MM.1S (cell line): ENCODE measurements around the gene ABHD17B.

Source experiments
- CTCF ChIP-seq: fragments of 300-600 bp; sonication (generic); IDR thresholded peaks from 2 replicates; pipeline ENCODE4 v1.5.1; 2016; ENCODE audit warnings: antibody characterized with exemption, low read length, mixed read lengths
- EZH2 ChIP-seq: fragments of 300-600 bp; sonication (generic); optimal IDR thresholded peaks from 2 replicates; pipeline ENCODE3; 2017; ENCODE audit warnings: low read depth, mild to moderate bottlenecking, antibody characterized with exemption, low read length, mixed read lengths
- EZH2phosphoT487 ChIP-seq: fragments of 300-600 bp; sonication (generic); IDR thresholded peaks from 2 replicates; pipeline ENCODE4 v1.6.1; 2018; ENCODE audit warnings: antibody characterized with exemption, low read length

GRCh38 chr9:71901695-71902597, 9.0 kb downstream of the ABHD17B start:
- TF ChIP-seq CTCF (no peak), EZH2 (no peak), EZH2phosphoT487 (no peak)
